Stimulated activated naive CD8-positive, alpha-beta T cell treated with anti-CD3 and anti-CD28 coated beads, Interleukin-15, Interleukin-2, amounts not matched to agents 100 U/mL and 50 U/mL, for 24 hours (primary cell): ENCODE data around the gene SP1.
"Not testable (repeated sequence)": the region's sequence is repeated elsewhere in the genome, so short reads cannot be mapped to it uniquely, and the experiment has no call there.

Experiments used
- ATAC-seq: fragments of 150-1000 bp; cut with Tn5 transposase; one replicate; pipeline ENCODE4 v1.10.0; 2021
- DNase-seq: peaks from one replicate; pipeline ENCODE4 v3.0.0; 2021

The SP1 gene

GRCh38 chr12:53414756-53415417 lies 34.9 kb downstream of the SP1 start:
- no peak for ATAC-seq
- DNase-seq: no peak

- ATAC-seq, DNase-seq: not testable (repeated sequence)
These were observed 35.9 kb downstream of the SP1 start for GRCh38 chr12:53415752-53416389.

GRCh38 chr12:53417291-53417816 lies 37.4 kb downstream of the SP1 start:
- DNase-seq: not testable (repeated sequence)
- peak; percentile 19 for ATAC-seq

- no peak for DNase-seq
- no peak for ATAC-seq
These were observed 38.2 kb downstream of the SP1 start for GRCh38 chr12:53418221-53418620.

GRCh38 chr12:53419756-53420155 lies 39.8 kb downstream of the SP1 start:
- ATAC-seq (no peak), DNase-seq (no peak)

- not testable (repeated sequence) for DNase-seq, ATAC-seq
These were observed 42.3 kb downstream of the SP1 start for GRCh38 chr12:53422247-53422646.

- ATAC-seq: no peak
- DNase-seq: no peak
These were observed 43.6 kb downstream of the SP1 start, which contains the start of gene AMHR2 for GRCh38 chr12:53423597-53423996. Gene AMHR2, plus strand, starts transcription at chr12:53423855. Its CDS starts 80 bp downstream, at chr12:53423935.

- no peak for DNase-seq
- ATAC-seq: no peak
These were observed 44.9 kb downstream of the SP1 start for GRCh38 chr12:53424626-53425514.

- ATAC-seq (no peak), DNase-seq (no peak)
These were observed 45.7 kb downstream of the SP1 start for GRCh38 chr12:53425515-53426150.

- DNase-seq: peak; percentile 32
- peak; percentile 99 for ATAC-seq
These were observed 48.1 kb downstream of the SP1 start for GRCh38 chr12:53427905-53428594.

- ATAC-seq (no peak), DNase-seq (no peak)
These were observed 48.8 kb downstream of the SP1 start for GRCh38 chr12:53428741-53429140.

- no peak for DNase-seq
- ATAC-seq: no peak
These were observed 50.1 kb downstream of the SP1 start for GRCh38 chr12:53430116-53430515.

GRCh38 chr12:53431187-53431586 lies 51.2 kb downstream of the SP1 start:
- DNase-seq (no peak), ATAC-seq (no peak)

- DNase-seq, ATAC-seq: not testable (repeated sequence)
These were observed 55.4 kb downstream of the SP1 start for GRCh38 chr12:53435326-53435725.

- ATAC-seq, DNase-seq: not testable (repeated sequence)
These were observed 59.6 kb downstream of the SP1 start for GRCh38 chr12:53439582-53439981.

GRCh38 chr12:53441040-53441833 lies 61.3 kb downstream of the SP1 start, which contains the start of gene PRR13:
Gene PRR13, plus strand, starts transcription at chr12:53441734. Its CDS starts 981 bp downstream, at chr12:53442715.
- ATAC-seq: peak; percentile 100

GRCh38 chr12:53443955-53444354 lies 64.0 kb downstream of the SP1 start:
- no peak for ATAC-seq
- DNase-seq: no peak

More at GRCh38 chr12:53441040-53441833, 61.3 kb downstream of the SP1 start, which contains the start of gene PRR13:
- DNase-seq: peak; percentile 99

- not testable (repeated sequence) for ATAC-seq, DNase-seq
These were observed 64.8 kb downstream of the SP1 start for GRCh38 chr12:53444593-53445325.

GRCh38 chr12:53450936-53451335 lies 71.0 kb downstream of the SP1 start:
- ATAC-seq: no peak
- no peak for DNase-seq
